PC-3 (cell line): ENCODE results near the gene TSC22D3. TPM values are rescaled to one million over a fixed set of nuclear protein-coding genes. Genes with fewer than 3 reads are reported as not detected.

Experiments
- ATAC-seq: fragments of 200-7000 bp; cut with Tn5 transposase; 2 replicates; pipeline ENCODE4 v1.9.1; 2020; ENCODE audit warnings: mild to moderate bottlenecking, moderate library complexity
- BruUV-seq: library from RNA; stranded (reverse); fragments of 400-500 nt; replicated peaks from 2 replicates; lab custom pipeline; 2021; lab: Mats Ljungman, UMichigan
- CTCF ChIA-PET: fragments of 300-600 bp; sonication (Branson Sonifier 250); formaldehyde crosslinking; loops from one replicate; lab custom pipeline; 2022; ENCODE audit warnings: antibody characterized with exemption; lab: Charles Lee
- POLR2A ChIA-PET: fragments of 300-600 bp; sonication (Branson Sonifier 250); formaldehyde crosslinking; loops from one replicate; lab custom pipeline; 2022; ENCODE audit warnings: antibody characterized with exemption; ENCODE audit not compliant: unreplicated experiment; lab: Charles Lee
- DNase-seq: peaks from one replicate; pipeline ENCODE4 v3.0.0-alpha.2; 2015
- H2AFZ ChIP-seq: fragments of 300-600 bp; sonication (generic); 2 replicates; pipeline ENCODE4 v1.6.0; 2016; ENCODE audit warnings: antibody characterized with exemption, low read length
- H3F3A ChIP-seq: fragments of 300-600 bp; sonication (generic); one replicate; pipeline ENCODE4 v1.6.0; 2017; ENCODE audit warnings: antibody characterized with exemption, low read length, control low read depth, mild to moderate bottlenecking; ENCODE audit not compliant: unreplicated experiment
- H3K27ac ChIP-seq: fragments of 300-600 bp; sonication (generic); 2 replicates; pipeline ENCODE4 v1.5.1; 2016; ENCODE audit warnings: mild to moderate bottlenecking, low read length
- H3K27me3 ChIP-seq: fragments of 300-600 bp; sonication (generic); 2 replicates; pipeline ENCODE4 v1.6.1; 2016; ENCODE audit warnings: low read length, mixed read lengths
- H3K36me3 ChIP-seq: fragments of 300-600 bp; sonication (generic); 2 replicates; pipeline ENCODE4 v1.6.1; 2016; ENCODE audit warnings: low read depth, mixed run types, low read length, mixed read lengths
- H3K4me1 ChIP-seq: fragments of 300-600 bp; sonication (generic); 2 replicates; pipeline ENCODE4 v1.5.1; 2016; ENCODE audit warnings: low read length; ENCODE audit not compliant: insufficient read depth
- H3K4me2 ChIP-seq: fragments of 300-600 bp; sonication (generic); 2 replicates; pipeline ENCODE4 v1.6.0; 2016; ENCODE audit warnings: low read length
- H3K4me3 ChIP-seq: fragments of 300-600 bp; sonication (generic); 2 replicates; pipeline ENCODE4 v1.5.1; 2016; ENCODE audit warnings: mild to moderate bottlenecking, low read length, mixed read lengths
- H3K79me2 ChIP-seq: fragments of 300-600 bp; sonication (generic); 2 replicates; pipeline ENCODE4 v1.6.1; 2017; ENCODE audit warnings: low read length, mixed read lengths
- H3K9ac ChIP-seq: fragments of 300-600 bp; sonication (generic); 2 replicates; pipeline ENCODE4 v1.6.0; 2016; ENCODE audit warnings: mild to moderate bottlenecking, low read length
- H3K9me2 ChIP-seq: fragments of 300-600 bp; sonication (generic); replicated peaks from 2 replicates; pipeline ENCODE4 v1.6.1; 2016; ENCODE audit warnings: mixed run types, low read length, mixed read lengths
- H3K9me3 ChIP-seq: fragments of 300-600 bp; sonication (generic); 2 replicates; pipeline ENCODE4 v1.6.1; 2016; ENCODE audit warnings: low read length, mixed read lengths
- H4K20me1 ChIP-seq: fragments of 300-600 bp; sonication (generic); 2 replicates; pipeline ENCODE4 v1.6.1; 2016; ENCODE audit warnings: low read length, mixed read lengths
- EZH2 ChIP-seq: fragments of 300-600 bp; sonication (generic); IDR thresholded peaks from one replicate; pipeline ENCODE4 v1.6.1; 2017; ENCODE audit warnings: antibody characterized with exemption, mild to moderate bottlenecking, low read length; ENCODE audit not compliant: unreplicated experiment
- EZH2phosphoT487 ChIP-seq: fragments of 300-600 bp; sonication (generic); IDR thresholded peaks from 2 replicates; pipeline ENCODE4 v1.6.1; 2018; ENCODE audit warnings: mild to moderate bottlenecking, antibody characterized with exemption, low read length, borderline replicate concordance
- intact Hi-C: fragments of 100-400 bp; cut with micrococcal nuclease; formaldehyde crosslinking; loops from 2 replicates; pipeline ENCODE4 v1.9.0; 2023
- total RNA-seq: library from RNA; depleted of rRNA; stranded (reverse); fragments of >200 nt; gene quantifications from 2 replicates; pipeline ENCODE4 v1.2.3, GENCODE V29; 2014
- TF ChIP-seq, protein P1 (sequence below): fragments of 300-600 bp; sonication (generic); conservative IDR thresholded peaks from 2 replicates; pipeline ENCODE4 v1.5.1; 2017; ENCODE audit warnings: antibody characterized with exemption, low read depth, mild to moderate bottlenecking, low read length

TSC22D3 gene
- total RNA-seq, 1 experiment from 2014 or later = 17.8 TPM

DNA sequence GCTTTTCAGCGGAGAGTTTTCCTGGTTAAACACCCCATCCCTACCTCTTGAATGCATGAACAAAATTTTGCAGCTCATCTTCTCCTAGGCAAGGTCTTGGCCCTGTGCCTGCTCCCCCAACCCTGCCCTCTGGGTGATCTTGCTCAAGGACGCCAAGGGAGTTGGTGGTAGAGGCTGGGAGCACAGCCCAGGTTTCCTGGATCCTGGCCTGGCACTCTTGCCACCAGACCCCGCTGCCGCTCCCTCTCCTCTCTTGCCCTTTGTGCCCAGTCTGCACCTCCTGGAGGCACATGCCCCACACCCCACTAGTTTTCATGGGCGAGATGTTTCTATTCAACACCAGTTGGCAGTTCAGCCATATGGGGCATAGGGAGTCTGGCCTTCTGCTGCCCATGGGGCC is 37.3 kb downstream of the TSC22D3 start:
- intact Hi-C loops = no loop called here
- Histone ChIP-seq H3K9me2 (no peaks in the 10 kb centered on the region), H3K4me1 (peaks cover 3% of the 10 kb centered on the region; the same call in 1 of the 2 replicates), H3K4me3 (no peak overlapping the region), H3K79me2 (no peaks in the 10 kb centered on the region), H3F3A (no peaks in the 10 kb centered on the region), H3K4me2 (no peak overlapping the region), H2AFZ (no peak overlapping the region), H3K36me3 (no peaks in the 10 kb centered on the region), H4K20me1 (no peaks in the 10 kb centered on the region), H3K27ac (no peak overlapping the region), H3K9ac (no peak overlapping the region), H3K27me3 (no peaks in the 10 kb centered on the region), H3K9me3 (no peaks in the 10 kb centered on the region)
- ATAC-seq (no peak), DNase-seq (no peak)
- ChIA-PET POLR2A (no interaction called here), CTCF (no interaction called here)
- TF ChIP-seq EZH2 = no peak
- no TSS peak for BruUV-seq

DNA sequence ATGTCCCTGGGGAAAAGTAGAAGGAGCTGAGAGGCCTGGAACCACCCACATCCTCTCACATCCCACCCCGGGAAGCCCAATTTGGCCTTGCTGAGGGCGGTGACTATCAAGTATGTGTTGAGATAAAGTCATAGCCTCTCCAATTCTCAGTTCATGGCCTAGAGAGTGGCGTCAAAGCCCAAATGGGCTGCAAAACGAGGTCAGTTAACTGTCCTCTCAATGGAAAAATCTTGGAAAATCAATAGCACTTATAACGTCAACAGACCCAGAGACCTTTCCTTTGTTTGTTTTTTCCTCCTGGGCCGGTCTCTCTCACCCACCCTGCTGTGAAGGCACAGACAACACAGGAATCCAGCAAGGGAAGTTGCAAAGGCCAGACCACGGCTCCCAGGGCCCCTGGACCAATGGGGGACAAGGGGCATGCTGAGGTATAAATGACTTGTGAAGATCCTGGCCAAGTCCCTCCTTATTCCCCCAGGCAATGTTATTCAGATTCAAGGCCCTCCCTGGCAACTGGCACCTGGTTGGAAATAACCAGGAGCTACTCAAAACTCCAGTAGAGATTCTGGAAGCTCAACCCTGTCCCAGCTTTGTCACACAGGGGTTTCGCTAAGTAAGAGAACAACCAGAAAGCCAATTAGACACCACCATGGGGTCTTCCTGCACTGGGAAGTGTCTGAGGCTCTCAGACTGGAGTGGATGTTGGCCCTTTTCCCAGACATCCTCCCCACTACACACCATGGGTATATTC is 38.6 kb downstream of the TSC22D3 start:
- H3K9me2 ChIP-seq = no peaks in the 10 kb centered on the region
- no peak overlapping the region for H3K4me3 ChIP-seq
- no peak overlapping the region for H3K27ac ChIP-seq
- no peaks in the 10 kb centered on the region for H3K27me3 ChIP-seq
- DNase-seq (peak; percentile 32), ATAC-seq (no peak)
- no peaks in the 10 kb centered on the region for H4K20me1 ChIP-seq
- H3F3A ChIP-seq = no peaks in the 10 kb centered on the region
- CTCF ChIA-PET = no interaction called here
- no peaks in the 10 kb centered on the region for H3K36me3 ChIP-seq
- no peaks in the 10 kb centered on the region for H3K79me2 ChIP-seq
- H3K4me2 ChIP-seq = no peak overlapping the region
- POLR2A ChIA-PET = no interaction called here
- TF ChIP-seq EZH2 (no peak), EZH2phosphoT487 (no peak)
- TF ChIP-seq, protein P1, sequence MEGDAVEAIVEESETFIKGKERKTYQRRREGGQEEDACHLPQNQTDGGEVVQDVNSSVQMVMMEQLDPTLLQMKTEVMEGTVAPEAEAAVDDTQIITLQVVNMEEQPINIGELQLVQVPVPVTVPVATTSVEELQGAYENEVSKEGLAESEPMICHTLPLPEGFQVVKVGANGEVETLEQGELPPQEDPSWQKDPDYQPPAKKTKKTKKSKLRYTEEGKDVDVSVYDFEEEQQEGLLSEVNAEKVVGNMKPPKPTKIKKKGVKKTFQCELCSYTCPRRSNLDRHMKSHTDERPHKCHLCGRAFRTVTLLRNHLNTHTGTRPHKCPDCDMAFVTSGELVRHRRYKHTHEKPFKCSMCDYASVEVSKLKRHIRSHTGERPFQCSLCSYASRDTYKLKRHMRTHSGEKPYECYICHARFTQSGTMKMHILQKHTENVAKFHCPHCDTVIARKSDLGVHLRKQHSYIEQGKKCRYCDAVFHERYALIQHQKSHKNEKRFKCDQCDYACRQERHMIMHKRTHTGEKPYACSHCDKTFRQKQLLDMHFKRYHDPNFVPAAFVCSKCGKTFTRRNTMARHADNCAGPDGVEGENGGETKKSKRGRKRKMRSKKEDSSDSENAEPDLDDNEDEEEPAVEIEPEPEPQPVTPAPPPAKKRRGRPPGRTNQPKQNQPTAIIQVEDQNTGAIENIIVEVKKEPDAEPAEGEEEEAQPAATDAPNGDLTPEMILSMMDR = no peak
- H3K4me1 ChIP-seq = peaks cover 5% of the 10 kb centered on the region; the same call in 1 of the 2 replicates
- no peaks in the 10 kb centered on the region for H3K9me3 ChIP-seq
- intact Hi-C loops = no loop called here
- no peak overlapping the region for H3K9ac ChIP-seq
- no TSS peak for BruUV-seq
- H2AFZ ChIP-seq = no peak overlapping the region

DNA sequence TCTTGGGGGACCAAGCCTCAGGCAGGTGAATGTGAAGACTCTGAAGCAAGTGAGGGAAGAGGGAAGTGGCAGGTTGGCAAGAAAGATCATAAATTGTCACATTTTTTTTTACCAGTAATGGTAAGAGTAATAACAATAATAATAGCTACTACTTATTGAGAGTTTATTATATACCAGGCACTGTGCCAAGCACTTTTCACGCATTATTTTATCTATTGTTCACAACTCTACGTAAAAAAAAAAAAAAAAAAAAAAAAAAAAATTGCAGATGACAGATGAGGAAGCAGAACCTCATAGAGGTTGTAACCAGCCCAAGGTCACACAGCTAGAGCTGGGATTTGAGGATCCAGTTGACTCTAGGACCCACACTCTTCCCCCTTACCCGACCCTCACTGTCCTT is 40.9 kb downstream of the TSC22D3 start:
- peaks cover 27% of the 10 kb centered on the region for H3K4me1 ChIP-seq
- ATAC-seq (no peak), DNase-seq (no peak)
- H3K9me3 ChIP-seq = no peaks in the 10 kb centered on the region
- no peak overlapping the region for H3K9ac ChIP-seq
- no peak overlapping the region for H3K27ac ChIP-seq
- no peaks in the 10 kb centered on the region for H4K20me1 ChIP-seq
- no peaks in the 10 kb centered on the region for H3K27me3 ChIP-seq
- H3K4me3 ChIP-seq = no peak overlapping the region
- H3K36me3 ChIP-seq = no peaks in the 10 kb centered on the region
- BruUV-seq = no TSS peak
- no peak for TF ChIP-seq EZH2
- TF ChIP-seq EZH2phosphoT487 = no peak
- TF ChIP-seq, protein P1 = no peak
- POLR2A ChIA-PET = no interaction called here
- H3K4me2 ChIP-seq = no peak overlapping the region
- no peak overlapping the region for H2AFZ ChIP-seq
- CTCF ChIA-PET = no interaction called here
- H3K9me2 ChIP-seq = no peaks in the 10 kb centered on the region
- intact Hi-C loops = no loop called here
- no peaks in the 10 kb centered on the region for H3F3A ChIP-seq
- H3K79me2 ChIP-seq = no peaks in the 10 kb centered on the region
